Measurements from ENCODE around the gene CKAP5. TPM values are rescaled to one million over a fixed set of nuclear protein-coding genes. Genes with fewer than 3 reads are reported as not detected.
"Not testable (repeated sequence)": the region's sequence is repeated elsewhere in the genome, so short reads cannot be mapped to it uniquely, and the experiment has no call there.

The CKAP5 gene
- total RNA-seq, 4 donors from 2014 or later = 39.8 to 46.9 (median 43.4) TPM

DNA sequence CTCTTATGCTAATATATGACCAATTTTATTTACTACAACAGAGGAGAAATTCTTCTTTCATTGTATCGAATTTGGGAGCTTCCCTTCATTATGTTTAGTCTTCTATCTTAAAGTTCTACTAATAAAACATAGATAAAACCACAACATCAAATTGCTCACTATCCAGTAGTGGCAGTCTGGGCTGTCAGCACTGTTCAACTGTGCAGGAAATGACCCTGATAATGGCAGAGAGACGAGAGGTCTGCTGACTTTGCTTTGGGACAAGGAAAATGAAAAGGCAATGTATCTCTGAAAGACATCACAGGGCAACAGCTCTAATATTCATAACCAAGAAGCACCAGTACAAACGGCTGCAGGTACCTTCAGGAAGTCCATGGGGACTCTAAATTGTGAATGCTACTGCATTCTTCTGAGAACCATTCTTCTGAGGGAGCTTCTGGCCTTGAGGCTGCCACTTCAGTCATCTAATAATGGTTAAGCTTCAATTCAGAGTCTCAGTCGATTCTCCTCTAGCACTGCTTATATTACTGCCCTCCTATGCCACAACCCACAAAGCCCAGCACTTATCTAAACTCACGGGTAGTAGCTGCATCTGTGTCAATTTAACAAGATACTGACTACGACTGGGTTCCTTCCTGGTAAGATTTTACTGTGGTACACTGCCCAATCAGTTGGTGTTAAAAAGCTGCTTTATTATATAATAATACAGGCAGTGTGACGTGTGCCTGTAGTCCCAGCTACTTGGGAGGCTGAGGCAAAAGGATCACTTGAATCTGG lies 44.2 kb downstream of the CKAP5 start:
- H3K36me3 ChIP-seq = peaks cover 0 to 85% of the 10 kb centered on the region in 2 donors
- no peaks in the 10 kb centered on the region for H3K4me1 ChIP-seq
- WGBS, 2 donors (ENCODE audit: low coverage in 1 of 2) = 73 to 83% methylated on average over 5 to 7 of the region's 7 CpGs
- H3K9me3 ChIP-seq = no peaks in the 10 kb centered on the region
- TF ChIP-seq, protein P1, sequence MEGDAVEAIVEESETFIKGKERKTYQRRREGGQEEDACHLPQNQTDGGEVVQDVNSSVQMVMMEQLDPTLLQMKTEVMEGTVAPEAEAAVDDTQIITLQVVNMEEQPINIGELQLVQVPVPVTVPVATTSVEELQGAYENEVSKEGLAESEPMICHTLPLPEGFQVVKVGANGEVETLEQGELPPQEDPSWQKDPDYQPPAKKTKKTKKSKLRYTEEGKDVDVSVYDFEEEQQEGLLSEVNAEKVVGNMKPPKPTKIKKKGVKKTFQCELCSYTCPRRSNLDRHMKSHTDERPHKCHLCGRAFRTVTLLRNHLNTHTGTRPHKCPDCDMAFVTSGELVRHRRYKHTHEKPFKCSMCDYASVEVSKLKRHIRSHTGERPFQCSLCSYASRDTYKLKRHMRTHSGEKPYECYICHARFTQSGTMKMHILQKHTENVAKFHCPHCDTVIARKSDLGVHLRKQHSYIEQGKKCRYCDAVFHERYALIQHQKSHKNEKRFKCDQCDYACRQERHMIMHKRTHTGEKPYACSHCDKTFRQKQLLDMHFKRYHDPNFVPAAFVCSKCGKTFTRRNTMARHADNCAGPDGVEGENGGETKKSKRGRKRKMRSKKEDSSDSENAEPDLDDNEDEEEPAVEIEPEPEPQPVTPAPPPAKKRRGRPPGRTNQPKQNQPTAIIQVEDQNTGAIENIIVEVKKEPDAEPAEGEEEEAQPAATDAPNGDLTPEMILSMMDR (IDR thresholded peaks at IDR 0.05) = no peak
- TF ChIP-seq EP300 (IDR thresholded peaks at IDR 0.05) (no peak), POLR2AphosphoS5 (IDR thresholded peaks at IDR 0.05) (no peak), POLR2A (IDR thresholded peaks at IDR 0.05) (no peak)
- no peak for ATAC-seq
- no peak overlapping the region for H3K27ac ChIP-seq
- H3K4me3 ChIP-seq = no peak overlapping the region
- H3K27me3 ChIP-seq = no peaks in the 10 kb centered on the region

DNA sequence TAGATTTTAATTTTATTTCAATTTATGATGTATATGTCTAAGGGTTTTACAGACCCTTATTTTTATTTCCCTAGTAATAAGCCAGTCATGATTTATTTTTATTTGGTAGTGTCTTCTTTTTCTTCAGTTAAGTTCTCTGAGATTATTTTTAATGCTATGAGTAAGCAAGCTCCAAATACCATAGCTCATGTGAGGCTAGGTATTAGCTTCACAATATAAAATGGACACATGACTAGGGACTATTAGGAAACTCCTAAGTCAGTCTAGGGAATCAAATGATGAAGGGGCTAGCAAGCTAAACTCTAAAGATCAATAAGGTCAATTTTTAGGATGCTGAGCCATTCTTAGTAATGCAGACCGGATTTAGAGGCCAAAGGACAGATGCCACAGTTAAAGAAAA lies 45.9 kb downstream of the CKAP5 start:
- 89 to 100% methylated on average over 1 of the region's 1 CpG for WGBS, 2 donors (ENCODE audit: low coverage in 1 of 2)
- H3K4me1 ChIP-seq = no peaks in the 10 kb centered on the region
- no peaks in the 10 kb centered on the region for H3K27me3 ChIP-seq
- H3K36me3 ChIP-seq = peaks cover 3 to 86% of the 10 kb centered on the region in 2 donors
- no peaks in the 10 kb centered on the region for H3K9me3 ChIP-seq
- H3K27ac ChIP-seq = no peak overlapping the region
- TF ChIP-seq, protein P1 (IDR thresholded peaks at IDR 0.05) = no peak
- no peak for TF ChIP-seq EP300 (IDR thresholded peaks at IDR 0.05)
- no peak for TF ChIP-seq POLR2A (IDR thresholded peaks at IDR 0.05)
- TF ChIP-seq POLR2AphosphoS5 (IDR thresholded peaks at IDR 0.05) = no peak
- ATAC-seq = no peak
- H3K4me3 ChIP-seq = no peak overlapping the region

DNA sequence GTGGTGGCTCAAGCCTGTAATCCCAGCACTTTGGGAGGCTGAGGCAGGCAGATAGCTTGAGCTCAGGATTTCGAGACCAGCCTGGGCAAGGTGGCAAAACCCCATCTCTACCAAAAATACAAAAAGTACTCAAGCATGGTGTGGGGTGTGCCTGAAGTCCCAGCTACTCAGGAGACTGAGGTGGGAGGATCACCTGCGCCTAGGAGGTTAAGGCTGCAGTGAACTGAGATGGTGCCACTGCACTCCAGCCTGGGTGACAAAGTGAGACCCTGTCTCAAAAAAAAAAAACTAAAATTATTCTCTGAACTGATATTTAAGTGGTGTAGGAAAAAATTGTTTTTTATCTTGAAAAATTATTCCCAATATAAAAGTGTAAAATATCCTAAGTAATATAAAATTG lies 46.4 kb downstream of the CKAP5 start:
- H3K9me3 ChIP-seq, H3K4me1 ChIP-seq, H3K27ac ChIP-seq, H3K4me3 ChIP-seq, H3K27me3 ChIP-seq, ATAC-seq: not testable (repeated sequence)
- H3K36me3 ChIP-seq = peaks cover 3 to 87% of the 10 kb centered on the region in 2 donors
- 100% methylated on average over 1 to 2 of the region's 2 CpGs for WGBS, 2 donors (ENCODE audit: low coverage in 1 of 2)

DNA sequence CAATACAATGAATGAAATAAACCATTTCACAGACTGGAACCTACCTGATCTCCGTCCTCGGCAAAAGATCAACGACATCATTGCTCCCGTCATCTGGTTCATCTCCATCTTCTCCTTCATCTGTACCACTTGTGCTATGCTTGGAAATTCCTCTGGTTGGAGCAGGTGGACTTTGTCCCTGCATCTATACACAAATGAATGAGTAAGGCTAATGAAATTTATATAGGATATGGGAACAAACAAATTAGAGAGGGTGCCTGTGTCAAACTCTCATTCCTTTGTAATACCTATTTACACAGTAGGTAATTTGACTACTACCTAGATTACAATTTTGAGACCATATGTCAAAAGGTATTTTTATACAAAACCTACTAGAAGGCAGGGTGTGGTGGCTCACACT lies 67.7 kb downstream of the CKAP5 start:
- Histone ChIP-seq H3K9me3 (no peaks in the 10 kb centered on the region), H3K4me1 (peaks cover 0 to 5% (median 0%) of the 10 kb centered on the region in 3 donors), H3K36me3 (peaks cover 3 to 89% of the 10 kb centered on the region in 2 donors), H3K4me3 (no peak overlapping the region), H3K27me3 (no peaks in the 10 kb centered on the region), H3K27ac (no peak overlapping the region)
- TF ChIP-seq POLR2A (IDR thresholded peaks at IDR 0.05) (no peak), EP300 (IDR thresholded peaks at IDR 0.05) (no peak), POLR2AphosphoS5 (IDR thresholded peaks at IDR 0.05) (no peak)
- TF ChIP-seq, protein P1 (IDR thresholded peaks at IDR 0.05) = no peak
- WGBS, 2 donors (ENCODE audit: low coverage in 1 of 2) = 89 to 98% methylated on average over 4 of the region's 4 CpGs
- ATAC-seq = no peak

DNA sequence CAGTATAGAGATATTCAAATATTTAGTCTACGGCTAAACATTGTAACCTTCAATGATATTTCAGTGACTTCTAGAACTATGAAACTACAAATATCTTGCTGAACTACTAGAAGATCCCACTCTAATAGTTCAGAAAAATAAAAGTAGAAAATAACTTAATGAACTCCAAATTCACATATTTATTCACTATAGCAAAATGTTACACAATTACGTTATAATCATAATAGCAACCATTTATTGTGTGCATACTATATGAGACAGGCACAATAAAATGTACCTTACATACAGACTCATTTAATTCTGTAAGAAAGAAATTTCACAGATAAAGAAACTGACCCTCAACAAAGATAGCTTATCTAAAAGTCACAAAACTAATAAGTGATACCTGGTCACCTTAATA lies 69.2 kb downstream of the CKAP5 start:
- TF ChIP-seq POLR2A (IDR thresholded peaks at IDR 0.05) = no peak
- no peak for TF ChIP-seq EP300 (IDR thresholded peaks at IDR 0.05)
- TF ChIP-seq, protein P1 (IDR thresholded peaks at IDR 0.05) = no peak
- no peak for TF ChIP-seq POLR2AphosphoS5 (IDR thresholded peaks at IDR 0.05)
- no peak for ATAC-seq
- no peak overlapping the region for H3K27ac ChIP-seq
- WGBS, 2 donors (ENCODE audit: low coverage in 1 of 2) = 96 to 100% methylated on average over 2 of the region's 2 CpGs
- no peaks in the 10 kb centered on the region for H3K27me3 ChIP-seq
- no peaks in the 10 kb centered on the region for H3K9me3 ChIP-seq
- H3K4me1 ChIP-seq = no peaks in the 10 kb centered on the region
- peaks cover 3 to 92% of the 10 kb centered on the region in 2 donors for H3K36me3 ChIP-seq
- no peak overlapping the region for H3K4me3 ChIP-seq

Data from gastroesophageal sphincter (tissue), 4 donors.